HEK293 (cell line): ENCODE data around the gene MYORG.
A peak's percentile ranks its signal among the peaks of the same experiment; 100 is the strongest.

ENCODE experiments used
- BCL11B ChIP-seq: fragments of 450-650 bp; formaldehyde crosslinking; IDR thresholded peaks from 2 replicates; pipeline ENCODE4 v1.5.1; 2016; ENCODE audit warnings: low read depth, missing biosample characterization, missing genetic modification characterization
- GLIS2 ChIP-seq: fragments of 450-650 bp; formaldehyde crosslinking; IDR thresholded peaks from 2 replicates; pipeline ENCODE4 v1.5.1; 2016; ENCODE audit warnings: missing biosample characterization, missing genetic modification characterization
- KLF10 ChIP-seq: fragments of 450-650 bp; IDR thresholded peaks from 2 replicates; pipeline ENCODE4 v1.5.1; 2018; ENCODE audit warnings: missing biosample characterization, mild to moderate bottlenecking, missing genetic modification characterization
- KLF7 ChIP-seq: fragments of 450-650 bp; formaldehyde crosslinking; IDR thresholded peaks from 2 replicates; pipeline ENCODE4 v1.5.1; 2016; ENCODE audit warnings: missing biosample characterization, missing genetic modification characterization, borderline replicate concordance
- PATZ1 ChIP-seq: fragments of 450-650 bp; formaldehyde crosslinking; IDR thresholded peaks from 2 replicates; pipeline ENCODE4 v1.5.1; 2016; ENCODE audit warnings: missing biosample characterization, missing genetic modification characterization
- PBX3 ChIP-seq: sonication (generic); formaldehyde crosslinking; IDR thresholded peaks from 2 replicates; pipeline ENCODE4 v1.8.1; 2022; ENCODE audit warnings: mild to moderate bottlenecking, moderate library complexity, missing genetic modification reagents
- SCRT2 ChIP-seq: fragments of 450-650 bp; formaldehyde crosslinking; IDR thresholded peaks from 2 replicates; pipeline ENCODE4 v1.5.1; 2016; ENCODE audit warnings: missing biosample characterization, missing genetic modification characterization
- SP7 ChIP-seq: fragments of 450-650 bp; formaldehyde crosslinking; IDR thresholded peaks from 2 replicates; pipeline ENCODE4 v1.5.1; 2016; ENCODE audit warnings: missing biosample characterization, missing genetic modification characterization
- ZBTB7A ChIP-seq: fragments of 450-650 bp; formaldehyde crosslinking; IDR thresholded peaks from 2 replicates; pipeline ENCODE4 v1.5.1; 2016; ENCODE audit warnings: low read depth, missing biosample characterization, missing genetic modification characterization
- ZNF133 ChIP-seq: fragments of 450-650 bp; formaldehyde crosslinking; IDR thresholded peaks from 2 replicates; pipeline ENCODE4 v1.5.1; 2016; ENCODE audit warnings: missing biosample characterization, missing genetic modification characterization
- ZNF18 ChIP-seq: fragments of 450-650 bp; formaldehyde crosslinking; IDR thresholded peaks from 2 replicates; pipeline ENCODE4 v1.5.1; 2016; ENCODE audit warnings: missing biosample characterization, missing genetic modification characterization
- ZNF2 ChIP-seq: fragments of 450-650 bp; formaldehyde crosslinking; IDR thresholded peaks from 2 replicates; pipeline ENCODE4 v1.5.1; 2016; ENCODE audit warnings: missing biosample characterization, missing genetic modification characterization
- ZNF292 ChIP-seq: fragments of 450-650 bp; formaldehyde crosslinking; IDR thresholded peaks from 2 replicates; pipeline ENCODE4 v1.5.1; 2016; ENCODE audit warnings: low read depth, missing biosample characterization, missing genetic modification characterization, borderline replicate concordance
- ZNF324 ChIP-seq: fragments of 450-650 bp; formaldehyde crosslinking; IDR thresholded peaks from 2 replicates; pipeline ENCODE4 v1.5.1; 2016; ENCODE audit warnings: missing biosample characterization, missing genetic modification characterization
- ZNF335 ChIP-seq: fragments of 450-650 bp; formaldehyde crosslinking; conservative IDR thresholded peaks from 2 replicates; pipeline ENCODE4 v1.5.1; 2016; ENCODE audit warnings: missing biosample characterization, missing genetic modification characterization
- ZNF37A ChIP-seq: fragments of 450-650 bp; IDR thresholded peaks from 2 replicates; pipeline ENCODE4 v1.5.1; 2018; ENCODE audit warnings: missing biosample characterization, missing genetic modification characterization
- ZNF501 ChIP-seq: fragments of 450-650 bp; formaldehyde crosslinking; IDR thresholded peaks from 2 replicates; pipeline ENCODE4 v1.5.1; 2016; ENCODE audit warnings: missing biosample characterization, missing genetic modification characterization
- ZNF561 ChIP-seq: fragments of 450-650 bp; IDR thresholded peaks from 2 replicates; pipeline ENCODE4 v1.5.1; 2018; ENCODE audit warnings: missing biosample characterization, missing genetic modification characterization, borderline replicate concordance
- ZNF610 ChIP-seq: fragments of 450-650 bp; formaldehyde crosslinking; IDR thresholded peaks from 2 replicates; pipeline ENCODE4 v1.5.1; 2016; ENCODE audit warnings: missing biosample characterization, missing genetic modification characterization, borderline replicate concordance
- ZNF621 ChIP-seq: fragments of 450-650 bp; formaldehyde crosslinking; IDR thresholded peaks from 2 replicates; pipeline ENCODE4 v1.5.1; 2017; ENCODE audit warnings: missing biosample characterization, missing genetic modification characterization
- ZNF701 ChIP-seq: fragments of 450-650 bp; formaldehyde crosslinking; IDR thresholded peaks from 2 replicates; pipeline ENCODE4 v1.5.1; 2016; ENCODE audit warnings: missing biosample characterization, missing genetic modification characterization
- ZNF768 ChIP-seq: fragments of 450-650 bp; formaldehyde crosslinking; IDR thresholded peaks from 2 replicates; pipeline ENCODE4 v1.5.1; 2018; ENCODE audit warnings: missing biosample characterization, mild to moderate bottlenecking, missing genetic modification characterization
- ZXDB ChIP-seq: fragments of 450-650 bp; formaldehyde crosslinking; IDR thresholded peaks from 2 replicates; pipeline ENCODE4 v1.5.1; 2016; ENCODE audit warnings: missing biosample characterization, missing genetic modification characterization
- TF ChIP-seq, protein P1 (sequence below): fragments of 450-650 bp; formaldehyde crosslinking; IDR thresholded peaks from 2 replicates; pipeline ENCODE4 v1.5.0; 2017; ENCODE audit warnings: missing biosample characterization, missing genetic modification characterization, borderline replicate concordance
- TF ChIP-seq, protein P2 (sequence below): fragments of 450-650 bp; formaldehyde crosslinking; conservative IDR thresholded peaks from 2 replicates; pipeline ENCODE4 v1.5.1; 2016; ENCODE audit warnings: low read depth, missing biosample characterization, missing genetic modification characterization
- TF ChIP-seq, protein P3 (sequence below): fragments of 450-650 bp; formaldehyde crosslinking; IDR thresholded peaks from 2 replicates; pipeline ENCODE4 v1.5.1; 2016; ENCODE audit warnings: missing biosample characterization, missing genetic modification characterization

MYORG gene

DNA sequence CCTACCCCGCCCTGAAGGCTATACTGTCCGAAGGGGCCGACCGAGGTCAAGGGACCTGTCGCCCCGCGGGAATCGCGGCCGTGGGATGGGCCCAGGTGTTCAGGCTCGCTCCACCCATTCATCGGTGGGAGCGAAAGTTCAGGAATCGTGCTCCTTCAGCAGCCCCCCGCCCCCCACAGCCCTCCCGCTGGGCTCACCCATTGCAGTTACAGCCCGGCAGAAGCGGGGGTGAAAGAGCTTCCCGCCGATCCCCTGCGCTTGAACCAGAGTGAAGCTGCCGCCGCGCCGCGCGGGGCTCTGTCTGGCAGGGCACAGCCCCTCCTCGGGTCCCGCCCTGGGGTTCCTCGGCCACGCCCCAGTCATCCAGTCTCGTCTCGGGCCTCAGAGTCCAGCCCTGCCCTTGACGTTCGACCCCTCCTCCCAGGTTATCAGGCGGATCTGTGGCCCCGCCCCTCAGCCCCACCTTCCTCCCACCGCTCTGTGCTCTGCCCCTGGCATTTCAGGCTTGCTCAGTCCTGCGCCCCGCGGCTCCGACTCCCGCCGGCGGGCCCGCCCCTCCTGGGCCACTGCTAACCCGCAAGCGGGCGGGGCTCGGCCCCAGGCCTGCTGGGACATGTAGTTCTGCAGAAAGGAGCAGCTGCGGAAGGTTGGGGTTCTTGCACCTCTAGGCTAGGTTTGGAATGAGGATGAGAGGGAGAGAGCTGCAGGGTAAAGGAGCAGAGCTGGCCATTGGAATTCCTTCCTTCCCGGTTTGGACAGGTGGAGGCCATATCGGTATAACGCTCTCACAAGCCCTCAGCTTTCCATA lies at the start of gene MYORG (continued):
- TF ChIP-seq ZNF18 (tag by site-specific recombination) (no peak), ZNF292 (tag by site-specific recombination) (no peak), ZNF701 (tag by site-specific recombination) (no peak), ZBTB7A (tag by site-specific recombination) (0 out of 2 replicates have a peak, but pooled peaks have one; percentile 19), ZNF610 (tag by site-specific recombination) (no peak), ZNF37A (tag by site-specific recombination) (no peak), KLF10 (peak; percentile 69; the same call in 1 of the 2 replicates), ZNF2 (tag by site-specific recombination) (no peak), BCL11B (tag by site-specific recombination) (peak; percentile 47; the same call in 1 of the 2 replicates), ZNF324 (tag by site-specific recombination) (peak; percentile 54; the same call in 1 of the 2 replicates), ZNF133 (tag by site-specific recombination) (no peak), ZNF335 (tag by site-specific recombination) (peak; percentile 79), GLIS2 (tag by site-specific recombination) (peak; percentile 86), SCRT2 (0 out of 2 replicates have a peak, but pooled peaks have one; percentile 16), KLF7 (tag by site-specific recombination) (peak; percentile 78), SP7 (tag by site-specific recombination) (peak; percentile 55), PATZ1 (tag by site-specific recombination) (peak; percentile 83), ZNF768 (no peak), PBX3 (CRISPR knock-in tag) (no peak), ZNF501 (tag by site-specific recombination) (no peak), ZXDB (tag by site-specific recombination) (peak; percentile 86), ZNF561 (tag by site-specific recombination) (0 out of 2 replicates have a peak, but pooled peaks have one; percentile 13), ZNF621 (tag by site-specific recombination) (no peak)
- TF ChIP-seq, protein P1, sequence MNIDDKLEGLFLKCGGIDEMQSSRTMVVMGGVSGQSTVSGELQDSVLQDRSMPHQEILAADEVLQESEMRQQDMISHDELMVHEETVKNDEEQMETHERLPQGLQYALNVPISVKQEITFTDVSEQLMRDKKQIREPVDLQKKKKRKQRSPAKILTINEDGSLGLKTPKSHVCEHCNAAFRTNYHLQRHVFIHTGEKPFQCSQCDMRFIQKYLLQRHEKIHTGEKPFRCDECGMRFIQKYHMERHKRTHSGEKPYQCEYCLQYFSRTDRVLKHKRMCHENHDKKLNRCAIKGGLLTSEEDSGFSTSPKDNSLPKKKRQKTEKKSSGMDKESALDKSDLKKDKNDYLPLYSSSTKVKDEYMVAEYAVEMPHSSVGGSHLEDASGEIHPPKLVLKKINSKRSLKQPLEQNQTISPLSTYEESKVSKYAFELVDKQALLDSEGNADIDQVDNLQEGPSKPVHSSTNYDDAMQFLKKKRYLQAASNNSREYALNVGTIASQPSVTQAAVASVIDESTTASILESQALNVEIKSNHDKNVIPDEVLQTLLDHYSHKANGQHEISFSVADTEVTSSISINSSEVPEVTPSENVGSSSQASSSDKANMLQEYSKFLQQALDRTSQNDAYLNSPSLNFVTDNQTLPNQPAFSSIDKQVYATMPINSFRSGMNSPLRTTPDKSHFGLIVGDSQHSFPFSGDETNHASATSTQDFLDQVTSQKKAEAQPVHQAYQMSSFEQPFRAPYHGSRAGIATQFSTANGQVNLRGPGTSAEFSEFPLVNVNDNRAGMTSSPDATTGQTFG (tag by site-specific recombination): no peak
- TF ChIP-seq, protein P2, sequence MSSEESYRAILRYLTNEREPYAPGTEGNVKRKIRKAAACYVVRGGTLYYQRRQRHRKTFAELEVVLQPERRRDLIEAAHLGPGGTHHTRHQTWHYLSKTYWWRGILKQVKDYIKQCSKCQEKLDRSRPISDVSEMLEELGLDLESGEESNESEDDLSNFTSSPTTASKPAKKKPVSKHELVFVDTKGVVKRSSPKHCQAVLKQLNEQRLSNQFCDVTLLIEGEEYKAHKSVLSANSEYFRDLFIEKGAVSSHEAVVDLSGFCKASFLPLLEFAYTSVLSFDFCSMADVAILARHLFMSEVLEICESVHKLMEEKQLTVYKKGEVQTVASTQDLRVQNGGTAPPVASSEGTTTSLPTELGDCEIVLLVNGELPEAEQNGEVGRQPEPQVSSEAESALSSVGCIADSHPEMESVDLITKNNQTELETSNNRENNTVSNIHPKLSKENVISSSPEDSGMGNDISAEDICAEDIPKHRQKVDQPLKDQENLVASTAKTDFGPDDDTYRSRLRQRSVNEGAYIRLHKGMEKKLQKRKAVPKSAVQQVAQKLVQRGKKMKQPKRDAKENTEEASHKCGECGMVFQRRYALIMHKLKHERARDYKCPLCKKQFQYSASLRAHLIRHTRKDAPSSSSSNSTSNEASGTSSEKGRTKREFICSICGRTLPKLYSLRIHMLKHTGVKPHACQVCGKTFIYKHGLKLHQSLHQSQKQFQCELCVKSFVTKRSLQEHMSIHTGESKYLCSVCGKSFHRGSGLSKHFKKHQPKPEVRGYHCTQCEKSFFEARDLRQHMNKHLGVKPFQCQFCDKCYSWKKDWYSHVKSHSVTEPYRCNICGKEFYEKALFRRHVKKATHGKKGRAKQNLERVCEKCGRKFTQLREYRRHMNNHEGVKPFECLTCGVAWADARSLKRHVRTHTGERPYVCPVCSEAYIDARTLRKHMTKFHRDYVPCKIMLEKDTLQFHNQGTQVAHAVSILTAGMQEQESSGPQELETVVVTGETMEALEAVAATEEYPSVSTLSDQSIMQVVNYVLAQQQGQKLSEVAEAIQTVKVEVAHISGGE (tag by site-specific recombination): peak; percentile 22; the same call in 1 of the 2 replicates
- TF ChIP-seq, protein P3, sequence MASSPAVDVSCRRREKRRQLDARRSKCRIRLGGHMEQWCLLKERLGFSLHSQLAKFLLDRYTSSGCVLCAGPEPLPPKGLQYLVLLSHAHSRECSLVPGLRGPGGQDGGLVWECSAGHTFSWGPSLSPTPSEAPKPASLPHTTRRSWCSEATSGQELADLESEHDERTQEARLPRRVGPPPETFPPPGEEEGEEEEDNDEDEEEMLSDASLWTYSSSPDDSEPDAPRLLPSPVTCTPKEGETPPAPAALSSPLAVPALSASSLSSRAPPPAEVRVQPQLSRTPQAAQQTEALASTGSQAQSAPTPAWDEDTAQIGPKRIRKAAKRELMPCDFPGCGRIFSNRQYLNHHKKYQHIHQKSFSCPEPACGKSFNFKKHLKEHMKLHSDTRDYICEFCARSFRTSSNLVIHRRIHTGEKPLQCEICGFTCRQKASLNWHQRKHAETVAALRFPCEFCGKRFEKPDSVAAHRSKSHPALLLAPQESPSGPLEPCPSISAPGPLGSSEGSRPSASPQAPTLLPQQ (tag by site-specific recombination): 0 out of 2 replicates have a peak, but pooled peaks have one; percentile 34
